Pancreas (tissue), 10 donors: ENCODE results near the gene FYB1. TPM values are rescaled to one million over a fixed set of nuclear protein-coding genes. Genes with fewer than 3 reads are reported as not detected.

Source experiments
- ATAC-seq, 4 donors: fragments of 200-7000 bp; cut with Tn5 transposase; one replicate each; pipeline versions ENCODE4 v1.8.0 to v1.9.1; 2020; ENCODE audit warnings: mild to moderate bottlenecking in 4 of 4, moderate library complexity in 4 of 4
- DNase-seq, 6 donors: peaks; one replicate each; pipeline ENCODE4 v3.0.0-alpha.2; 2020
- FAIRE-seq: peaks from 2 replicates; lab custom pipeline; 2012; peaks lifted over from hg19 to GRCh38; lab: Jason Lieb, UNC
- H3K27ac ChIP-seq, 4 donors: fragments of 200-600 bp; sonication (generic); 1 replicate in 3 of 4; 2 replicates in 1 of 4; pipeline versions ENCODE4 v1.5.0 to v1.8.0; 2020
- H3K27me3 ChIP-seq, 4 donors: fragments of 200-600 bp; one replicate each; pipeline ENCODE4 v1.8.0; 2021
- H3K36me3 ChIP-seq, 3 donors: fragments of 200-600 bp; sonication (generic) in 1 of 3; one replicate each; pipeline versions ENCODE4 v1.5.0 to v1.8.0; 2020 to 2021
- H3K4me1 ChIP-seq, 3 donors: fragments of 200-600 bp; one replicate each; pipeline ENCODE4 v1.8.0; 2021
- H3K4me3 ChIP-seq, 4 donors: fragments of 200-600 bp; sonication (generic) in 2 of 4; one replicate each; pipeline versions ENCODE4 v1.5.0 to v1.8.0; 2020 to 2021
- H3K9me3 ChIP-seq, 4 donors: fragments of 200-600 bp; one replicate each; pipeline ENCODE4 v1.8.0; 2021
- CTCF ChIP-seq, 4 donors: fragments of 200-600 bp; sonication (generic) in 3 of 4; IDR thresholded peaks; one replicate each; pipeline versions ENCODE4 v1.5.0 to v1.8.0; 2021; ENCODE audit warnings: antibody characterized with exemption in 4 of 4
- WGBS, 2 donors: extraction: QIAGEN DNeasy Blood & Tissue Kit; methylation state at CpG; one replicate each; pipeline ENCODE4 v1.1.7; 2013; 5-methylcytosine and 5-hydroxymethylcytosine counted together
- intact Hi-C, 3 donors: fragments of 100-400 bp; cut with DNase I; formaldehyde crosslinking; loops; one replicate each; pipeline versions ENCODE4 v1.11.1 to v1.14.2; 2022
- polyA plus RNA-seq, 2 donors: library from polyadenylated mRNA; stranded (reverse); fragments of 200-250 nt; gene quantifications; one replicate each; pipeline ENCODE4 v1.2.3, GENCODE V29; 2013
- total RNA-seq, 6 donors: library from RNA; stranded (reverse); fragmentation: NEBNext Ultra II Directional in 4 of 6; extraction: Animal tissue kit (Norgen Biotek cat#: 25700) in 4 of 6; gene quantifications; one replicate each; pipeline versions ENCODE4 v1.2.1 to v1.2.4, GENCODE V29; 2021 to 2023
- donor health status: healthy with polysubstance abuse.
- donor health status: DM: no; HTN: no; CAD: no; lungs with moderate emphysema.
- donor health status: DM: no; HTN: no; CAD: no.
- donor health status: control.
- donor health status: control.
- donor health status: Bipolar disorder and iron deficiency.
- donor health status: DM: yes; HTN: yes; CAD: no.
- donor health status: DM: no; HTN: no; CAD: no.
- donor health status: DM: no; HTN: no; CAD: no.
- donor health status: DM: yes; HTN: yes; CAD: no.

FYB1 gene
- total and polyA plus RNA-seq, 8 donors: 0.49 to 16.9 (median 1.6) TPM

GRCh38 chr5:39068099-39068498, 151.3 kb downstream of the FYB1 start:
- Histone ChIP-seq H3K27me3 (no peaks in the 10 kb centered on the region), H3K36me3 (no peaks in the 10 kb centered on the region), H3K4me3 (no peak overlapping the region), H3K9me3 (no peaks in the 10 kb centered on the region), H3K27ac (no peak overlapping the region), H3K4me1 (peaks cover 14 to 17% (median 15%) of the 10 kb centered on the region in 3 donors)
- intact Hi-C loops: loop anchor here in 1 of 3 donors (10.0 kb wide), 1 partner anchor 63 kb away; no protein-coding TSS in a partner anchor
- 97% methylated on average over 3 of the region's 3 CpGs for WGBS, 2 donors
- DNase-seq (no peak), ATAC-seq (no peak), FAIRE-seq (no peak)
- TF ChIP-seq CTCF (IDR thresholded peaks at IDR 0.05): no peak

GRCh38 chr5:39064450-39064849, 154.9 kb downstream of the FYB1 start:
- FAIRE-seq: no peak
- Histone ChIP-seq H3K27ac (no peak overlapping the region), H3K4me1 (peaks cover 6 to 19% (median 15%) of the 10 kb centered on the region in 3 donors), H3K4me3 (no peak overlapping the region), H3K27me3 (no peaks in the 10 kb centered on the region), H3K36me3 (no peaks in the 10 kb centered on the region), H3K9me3 (no peaks in the 10 kb centered on the region)
- 97% methylated on average over 3 of the region's 3 CpGs for WGBS, 2 donors
- intact Hi-C loops: loop anchor here in 1 of 3 donors (10.0 kb wide), 1 partner anchor 60 kb away; no protein-coding TSS in a partner anchor
- no peak for ATAC-seq
- no peak for DNase-seq
- no peak for TF ChIP-seq CTCF (IDR thresholded peaks at IDR 0.05)

GRCh38 chr5:39063037-39063436, 156.3 kb downstream of the FYB1 start:
- 28 to 42% methylated on average over 2 of the region's 2 CpGs for WGBS, 2 donors
- peaks cover 15 to 24% (median 22%) of the 10 kb centered on the region in 3 donors for H3K4me1 ChIP-seq
- H3K36me3 ChIP-seq: no peaks in the 10 kb centered on the region
- no peak for TF ChIP-seq CTCF (IDR thresholded peaks at IDR 0.05)
- DNase-seq (no peak), FAIRE-seq (no peak), ATAC-seq (peak in 3 of 4 donors; percentile 28 to 58 (median 46))
- H3K4me3 ChIP-seq: no peak overlapping the region
- H3K27me3 ChIP-seq: no peaks in the 10 kb centered on the region
- no peak overlapping the region for H3K27ac ChIP-seq
- no peaks in the 10 kb centered on the region for H3K9me3 ChIP-seq
- intact Hi-C loops: loop anchor here in 1 of 3 donors (10.0 kb wide), 1 partner anchor 58 kb away; no protein-coding TSS in a partner anchor

- Histone ChIP-seq H3K36me3 (no peaks in the 10 kb centered on the region), H3K9me3 (no peaks in the 10 kb centered on the region), H3K27ac (no peak overlapping the region), H3K4me1 (peaks cover 15 to 29% (median 26%) of the 10 kb centered on the region in 3 donors), H3K4me3 (no peak overlapping the region), H3K27me3 (no peaks in the 10 kb centered on the region)
- FAIRE-seq (no peak), DNase-seq (no peak), ATAC-seq (no peak)
- intact Hi-C loops: loop anchor here in 1 of 3 donors (10.0 kb wide), 1 partner anchor 58 kb away; no protein-coding TSS in a partner anchor
- TF ChIP-seq CTCF (IDR thresholded peaks at IDR 0.05): no peak
Measured at GRCh38 chr5:39062530-39062929, 156.8 kb downstream of the FYB1 start.

- no peak for FAIRE-seq
- ATAC-seq: peak in 3 of 4 donors; percentile 26 to 65 (median 63)
- Histone ChIP-seq H3K36me3 (no peaks in the 10 kb centered on the region), H3K27ac (no peak overlapping the region), H3K9me3 (no peaks in the 10 kb centered on the region), H3K27me3 (no peaks in the 10 kb centered on the region), H3K4me3 (no peak overlapping the region), H3K4me1 (peaks cover 15 to 33% (median 30%) of the 10 kb centered on the region in 3 donors)
- intact Hi-C loops: loop anchor here in 1 of 3 donors (10.0 kb wide), 1 partner anchor 57 kb away; no protein-coding TSS in a partner anchor
- 50 to 58% methylated on average over 3 of the region's 3 CpGs for WGBS, 2 donors
- no peak for DNase-seq
- no peak for TF ChIP-seq CTCF (IDR thresholded peaks at IDR 0.05)
Measured at GRCh38 chr5:39062104-39062503, 157.3 kb downstream of the FYB1 start.
